CD14-positive monocyte (primary cell): ENCODE data around the gene GLIPR1L1. TPM values are rescaled to one million over a fixed set of nuclear protein-coding genes. Genes with fewer than 3 reads are reported as not detected.

Experiments
- DNase-seq, 3 donors: peaks; one replicate each; pipeline ENCODE4 v3.0.0-alpha.2; 2011 to 2022
- H2AFZ ChIP-seq: 2 replicates; pipeline ENCODE4 v1.6.0; 2012; ENCODE audit warnings: mild to moderate bottlenecking, low read depth, low read length, inconsistent platforms; ENCODE audit not compliant: insufficient read depth, poor library complexity, severe bottlenecking
- H3K27ac ChIP-seq, 2 donors: 1 replicate in 1 of 2; 2 replicates in 1 of 2; pipeline ENCODE4 v1.5.1; 2012 to 2013; ENCODE audit warnings: low read length in 2 of 2, control low read depth in 1 of 2, inconsistent platforms in 1 of 2, low read depth in 1 of 2, mild to moderate bottlenecking in 1 of 2
- H3K27me3 ChIP-seq, 2 donors: one replicate each; pipeline versions ENCODE4 v1.6.0 to v1.6.1; 2011 to 2013; ENCODE audit warnings: low read length in 2 of 2; ENCODE audit not compliant: control insufficient read depth in 2 of 2, insufficient read depth in 2 of 2
- H3K36me3 ChIP-seq, 2 donors: replicated peaks in 1 of 2; 1 replicate in 1 of 2; 2 replicates in 1 of 2; pipeline versions ENCODE4 v1.5.1 to v1.6.1; 2012 to 2013; ENCODE audit warnings: low read length in 2 of 2, control low read depth in 1 of 2, inconsistent platforms in 1 of 2, mild to moderate bottlenecking in 1 of 2; ENCODE audit not compliant: insufficient read depth in 2 of 2, control insufficient read depth in 1 of 2
- H3K4me1 ChIP-seq, 2 donors: 1 replicate in 1 of 2; 2 replicates in 1 of 2; pipeline versions ENCODE4 v1.5.1 to v1.6.1; 2012 to 2013; ENCODE audit warnings: low read length in 2 of 2, control low read depth in 1 of 2, inconsistent platforms in 1 of 2, mild to moderate bottlenecking in 1 of 2, moderate library complexity in 1 of 2; ENCODE audit not compliant: insufficient read depth in 2 of 2, control insufficient read depth in 1 of 2
- H3K4me2 ChIP-seq: replicated peaks from 2 replicates; pipeline ENCODE3; 2012; ENCODE audit warnings: low read length, moderate library complexity, mild to moderate bottlenecking; ENCODE audit not compliant: poor library complexity, severe bottlenecking; ENCODE audit errors: extremely low read depth
- H3K4me3 ChIP-seq, 3 experiments: fragments of 200-600 bp in 1 of 3; sonication (generic) in 1 of 3; replicated peaks in 1 of 3; 1 replicate in 2 of 3; 2 replicates in 1 of 3; pipeline ENCODE4 v1.5.1; 2011 to 2013; ENCODE audit warnings: low read length in 3 of 3, mild to moderate bottlenecking in 3 of 3, control low read depth in 2 of 3, low read depth in 2 of 3, inconsistent platforms in 1 of 3, moderate library complexity in 1 of 3
- H3K79me2 ChIP-seq: 2 replicates; pipeline ENCODE4 v1.6.0; 2012; ENCODE audit warnings: mild to moderate bottlenecking, control low read depth, inconsistent platforms, low read length, moderate library complexity; ENCODE audit not compliant: insufficient read depth
- H3K9ac ChIP-seq: 2 replicates; pipeline ENCODE4 v1.6.0; 2017; ENCODE audit warnings: low read length, mild to moderate bottlenecking; ENCODE audit not compliant: insufficient read depth, poor library complexity, severe bottlenecking
- H3K9me3 ChIP-seq, 2 donors: replicated peaks in 1 of 2; 1 replicate in 1 of 2; 2 replicates in 1 of 2; pipeline versions ENCODE4 v1.5.1 to v1.6.1; 2012 to 2013; ENCODE audit warnings: low read length in 2 of 2, control low read depth in 1 of 2; ENCODE audit not compliant: control insufficient read depth in 1 of 2, insufficient read depth in 1 of 2
- H4K20me1 ChIP-seq: 2 replicates; pipeline ENCODE4 v1.6.0; 2012; ENCODE audit warnings: mild to moderate bottlenecking, low read length, control low read depth, moderate library complexity; ENCODE audit not compliant: insufficient read depth
- H3K27ac Mint-ChIP-seq, 7 donors: one replicate each; pipeline ENCODE4 v1.8.0; 2020; ENCODE audit warnings: mild to moderate bottlenecking in 7 of 7, mixed read lengths in 7 of 7, moderate library complexity in 6 of 7, inconsistent platforms in 2 of 7
- H3K27me3 Mint-ChIP-seq, 3 donors: one replicate each; pipeline ENCODE4 v1.8.0; 2021 to 2022; ENCODE audit warnings: low read depth in 3 of 3, mild to moderate bottlenecking in 3 of 3, mixed read lengths in 3 of 3, moderate library complexity in 3 of 3, inconsistent platforms in 1 of 3
- H3K36me3 Mint-ChIP-seq, 2 donors: one replicate each; pipeline ENCODE4 v1.8.0; 2020; ENCODE audit warnings: mixed read lengths in 2 of 2, inconsistent platforms in 1 of 2, mild to moderate bottlenecking in 1 of 2
- H3K4me1 Mint-ChIP-seq: one replicate; pipeline ENCODE4 v1.8.0; 2020; ENCODE audit warnings: mild to moderate bottlenecking, mixed read lengths
- H3K4me3 Mint-ChIP-seq, 2 donors: one replicate each; pipeline ENCODE4 v1.8.0; 2020; ENCODE audit warnings: mild to moderate bottlenecking in 2 of 2, mixed read lengths in 2 of 2, moderate library complexity in 1 of 2
- H3K9me3 Mint-ChIP-seq, 7 donors: one replicate each; pipeline ENCODE4 v1.8.0; 2020 to 2022; ENCODE audit warnings: mixed read lengths in 7 of 7, mild to moderate bottlenecking in 6 of 7, moderate library complexity in 6 of 7, inconsistent platforms in 2 of 7
- WGBS: methylation state at CpG from one replicate; pipeline ENCODE4 v1.1.5; 2013; ENCODE audit warnings: missing lambda C conversion rate; ENCODE audit not compliant: insufficient coverage; 5-methylcytosine and 5-hydroxymethylcytosine counted together
- intact Hi-C, 2 donors: fragments of 100-400 bp; cut with micrococcal nuclease; formaldehyde crosslinking; loops; one replicate each; pipeline versions ENCODE4 v1.15.0 to v1.15.1; 2023
- polyA plus RNA-seq, 3 donors: library from polyadenylated mRNA; depleted of rRNA in 1 of 3; unstranded in 2 of 3; stranded (reverse) in 1 of 3; fragments of 300-500 nt in 2 of 3; fragments of >200 nt in 1 of 3; fragmentation: Illumina TruSeq in 2 of 3; gene quantifications; 1 replicate in 2 of 3; 2 replicates in 1 of 3; pipeline ENCODE4 v1.2.3, GENCODE V29; 2012 to 2021
- TF ChIP-seq, protein P1 (sequence below): fragments of 200-600 bp; IDR thresholded peaks from one replicate; pipeline ENCODE4 v1.8.0; 2022; ENCODE audit warnings: antibody characterized with exemption, mild to moderate bottlenecking

GLIPR1L1 gene
- polyA plus RNA-seq, 3 donors, result not detected

GRCh38 chr12:75329918-75330826 lies 4.3 kb upstream of the GLIPR1L1 start, which contains the start of gene CAPS2:
TSS of gene CAPS2 (minus strand) at chr12:75330324. CDS start at chr12:75326498, 3,826 bp downstream.
- no peaks in the 10 kb centered on the region for H3K36me3 Mint-ChIP-seq
- H3K4me2 ChIP-seq, result peak within 1 kb of the TSS; percentile 90
- peak within 1 kb of the TSS; percentile 87 for H2AFZ ChIP-seq
- H3K4me3 Mint-ChIP-seq, result peak within 1 kb of the TSS; percentile 96 to 99
- TF ChIP-seq, protein P1, sequence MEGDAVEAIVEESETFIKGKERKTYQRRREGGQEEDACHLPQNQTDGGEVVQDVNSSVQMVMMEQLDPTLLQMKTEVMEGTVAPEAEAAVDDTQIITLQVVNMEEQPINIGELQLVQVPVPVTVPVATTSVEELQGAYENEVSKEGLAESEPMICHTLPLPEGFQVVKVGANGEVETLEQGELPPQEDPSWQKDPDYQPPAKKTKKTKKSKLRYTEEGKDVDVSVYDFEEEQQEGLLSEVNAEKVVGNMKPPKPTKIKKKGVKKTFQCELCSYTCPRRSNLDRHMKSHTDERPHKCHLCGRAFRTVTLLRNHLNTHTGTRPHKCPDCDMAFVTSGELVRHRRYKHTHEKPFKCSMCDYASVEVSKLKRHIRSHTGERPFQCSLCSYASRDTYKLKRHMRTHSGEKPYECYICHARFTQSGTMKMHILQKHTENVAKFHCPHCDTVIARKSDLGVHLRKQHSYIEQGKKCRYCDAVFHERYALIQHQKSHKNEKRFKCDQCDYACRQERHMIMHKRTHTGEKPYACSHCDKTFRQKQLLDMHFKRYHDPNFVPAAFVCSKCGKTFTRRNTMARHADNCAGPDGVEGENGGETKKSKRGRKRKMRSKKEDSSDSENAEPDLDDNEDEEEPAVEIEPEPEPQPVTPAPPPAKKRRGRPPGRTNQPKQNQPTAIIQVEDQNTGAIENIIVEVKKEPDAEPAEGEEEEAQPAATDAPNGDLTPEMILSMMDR, result no peak
- H4K20me1 ChIP-seq, result no peaks in the 10 kb centered on the region
- WGBS, result under 1% methylated on average over 28 of the region's 40 CpGs
- DNase-seq, result peak; percentile 56 to 82 (median 71)
- intact Hi-C loops, result loop anchor here (10.0 kb wide), 2 partner anchors 75 to 155 kb away; partner anchors contain the start of gene GLIPR1 (in 2 of the 2)
- H3K27me3 Mint-ChIP-seq, result peaks cover 4 to 14% (median 11%) of the 10 kb centered on the region in 3 donors
- H3K9me3 ChIP-seq, result no peaks in the 10 kb centered on the region
- peak within 1 kb of the TSS; percentile 63 for H3K9ac ChIP-seq
- no peak within 1 kb of the TSS for H3K27ac ChIP-seq
- peaks cover 0 to 6% of the 10 kb centered on the region in 2 donors for H3K27me3 ChIP-seq
- no peaks in the 10 kb centered on the region for H3K79me2 ChIP-seq
- H3K4me1 ChIP-seq, result peaks cover 17 to 20% of the 10 kb centered on the region in 2 donors
- H3K36me3 ChIP-seq, result no peaks in the 10 kb centered on the region
- peak within 1 kb of the TSS; percentile 57 to 90 (median 81) for H3K27ac Mint-ChIP-seq
- H3K4me1 Mint-ChIP-seq, result peaks cover 21% of the 10 kb centered on the region
- peak within 1 kb of the TSS; percentile 40 to 86 (median 74) for H3K4me3 ChIP-seq
- H3K9me3 Mint-ChIP-seq, result no peaks in the 10 kb centered on the region

GRCh38 chr12:75337905-75338304 lies 3.4 kb downstream of the GLIPR1L1 start:
- Histone ChIP-seq H3K36me3 (no peaks in the 10 kb centered on the region), H3K9me3 (no peaks in the 10 kb centered on the region), H3K79me2 (no peaks in the 10 kb centered on the region), H3K27ac (no peak overlapping the region), H2AFZ (no peak overlapping the region), H3K27me3 (peaks cover 0 to 4% of the 10 kb centered on the region in 2 donors), H3K4me1 (peaks cover 7 to 11% of the 10 kb centered on the region in 2 donors), H4K20me1 (no peaks in the 10 kb centered on the region), H3K9ac (no peak overlapping the region), H3K4me2 (no peak overlapping the region), H3K4me3 (no peak overlapping the region)
- no peak for DNase-seq
- no CpG with 5 or more reads among the region's 1 CpG for WGBS
- intact Hi-C loops, result loop anchor here (10.0 kb wide), 2 partner anchors 67 to 147 kb away; partner anchors contain the start of gene GLIPR1 (in 2 of the 2)
- Mint-ChIP-seq H3K27me3 (peaks cover 4 to 10% (median 7%) of the 10 kb centered on the region in 3 donors), H3K9me3 (peaks cover 0 to 9% (median 3%) of the 10 kb centered on the region in 7 donors), H3K4me1 (peaks cover 10% of the 10 kb centered on the region), H3K36me3 (no peaks in the 10 kb centered on the region), H3K4me3 (no peak overlapping the region), H3K27ac (no peak overlapping the region)
- TF ChIP-seq, protein P1, result no peak
